Measurements from ENCODE around the gene ZDHHC8.

The ZDHHC8 gene

DNA sequence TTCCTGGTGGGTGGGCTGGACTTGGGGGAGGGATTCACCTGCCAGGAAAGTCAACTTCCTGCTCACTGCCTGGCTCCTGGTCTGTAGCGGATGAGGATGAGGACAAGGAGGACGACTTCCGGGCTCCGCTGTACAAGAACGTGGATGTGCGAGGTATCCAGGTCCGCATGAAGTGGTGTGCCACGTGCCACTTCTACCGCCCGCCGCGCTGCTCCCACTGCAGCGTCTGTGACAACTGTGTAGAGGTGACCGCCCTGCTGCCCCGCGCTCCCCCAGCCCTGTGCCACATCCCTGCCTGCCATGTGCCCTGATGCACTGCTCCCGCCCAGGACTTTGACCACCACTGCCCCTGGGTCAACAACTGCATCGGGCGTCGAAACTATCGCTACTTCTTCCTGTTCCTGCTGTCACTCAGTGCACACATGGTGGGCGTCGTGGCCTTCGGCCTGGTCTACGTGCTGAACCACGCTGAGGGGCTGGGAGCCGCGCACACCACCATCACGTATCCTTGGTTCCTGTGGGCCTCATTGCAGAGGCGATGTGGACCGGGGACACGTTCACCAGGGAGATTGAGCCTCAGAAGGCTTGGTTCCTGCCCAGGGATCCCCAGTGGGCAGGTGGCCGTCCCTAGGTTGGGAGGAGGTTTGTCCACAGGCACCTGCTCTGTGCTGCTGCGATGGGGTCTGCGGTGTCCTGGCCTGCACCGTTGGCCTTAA is 7.9 kb downstream of the ZDHHC8 start:
- POLR2A ChIA-PET = no interaction called here
- no peak for DNase-seq (ENCODE audit: extremely low spot score)
- CTCF ChIA-PET = no interaction called here
- TF ChIP-seq, protein P1, sequence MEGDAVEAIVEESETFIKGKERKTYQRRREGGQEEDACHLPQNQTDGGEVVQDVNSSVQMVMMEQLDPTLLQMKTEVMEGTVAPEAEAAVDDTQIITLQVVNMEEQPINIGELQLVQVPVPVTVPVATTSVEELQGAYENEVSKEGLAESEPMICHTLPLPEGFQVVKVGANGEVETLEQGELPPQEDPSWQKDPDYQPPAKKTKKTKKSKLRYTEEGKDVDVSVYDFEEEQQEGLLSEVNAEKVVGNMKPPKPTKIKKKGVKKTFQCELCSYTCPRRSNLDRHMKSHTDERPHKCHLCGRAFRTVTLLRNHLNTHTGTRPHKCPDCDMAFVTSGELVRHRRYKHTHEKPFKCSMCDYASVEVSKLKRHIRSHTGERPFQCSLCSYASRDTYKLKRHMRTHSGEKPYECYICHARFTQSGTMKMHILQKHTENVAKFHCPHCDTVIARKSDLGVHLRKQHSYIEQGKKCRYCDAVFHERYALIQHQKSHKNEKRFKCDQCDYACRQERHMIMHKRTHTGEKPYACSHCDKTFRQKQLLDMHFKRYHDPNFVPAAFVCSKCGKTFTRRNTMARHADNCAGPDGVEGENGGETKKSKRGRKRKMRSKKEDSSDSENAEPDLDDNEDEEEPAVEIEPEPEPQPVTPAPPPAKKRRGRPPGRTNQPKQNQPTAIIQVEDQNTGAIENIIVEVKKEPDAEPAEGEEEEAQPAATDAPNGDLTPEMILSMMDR (IDR thresholded peaks at IDR 0.05; ENCODE audit: control extremely low read depth, extremely low read depth, low read depth, missing control alignments) = no peak

DNA sequence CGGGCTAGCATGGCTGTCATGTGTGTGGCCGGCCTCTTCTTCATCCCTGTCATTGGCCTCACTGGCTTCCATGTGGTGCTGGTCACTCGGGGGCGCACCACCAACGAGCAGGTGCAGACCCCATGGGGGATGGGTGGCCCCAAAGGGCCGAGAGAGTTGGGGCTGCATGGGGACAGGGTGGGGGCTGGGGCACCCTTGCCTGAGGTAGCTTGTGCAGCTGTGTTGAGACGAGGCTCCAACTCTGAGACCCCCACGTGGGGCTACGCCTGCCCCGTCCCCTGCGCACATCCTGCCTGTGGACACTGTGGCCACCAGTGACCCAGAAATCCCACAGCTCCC is 8.5 kb downstream of the ZDHHC8 start:
- POLR2A ChIA-PET = no interaction called here
- DNase-seq (ENCODE audit: extremely low spot score) = no peak
- CTCF ChIA-PET = no interaction called here

DNA sequence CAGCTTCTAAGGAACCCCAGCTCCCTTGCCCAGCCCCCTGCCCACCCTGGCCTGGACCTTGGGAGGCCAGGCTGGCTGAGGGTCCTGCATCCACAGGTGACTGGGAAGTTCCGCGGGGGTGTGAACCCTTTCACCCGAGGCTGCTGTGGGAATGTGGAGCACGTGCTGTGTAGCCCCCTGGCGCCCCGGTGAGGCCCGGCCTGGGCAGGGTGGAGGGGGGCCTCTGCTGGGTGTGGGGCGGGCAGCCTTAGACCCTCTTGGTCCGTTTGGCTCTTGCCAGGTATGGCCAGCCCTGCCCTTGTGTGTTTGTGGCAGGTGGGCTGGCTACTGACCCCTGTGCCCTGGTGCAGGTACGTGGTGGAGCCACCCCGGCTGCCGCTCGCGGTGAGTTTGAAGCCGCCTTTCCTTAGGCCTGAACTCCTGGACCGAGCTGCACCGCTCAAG is 8.9 kb downstream of the ZDHHC8 start:
- POLR2A ChIA-PET = no interaction called here
- DNase-seq (ENCODE audit: extremely low spot score) = no peak
- TF ChIP-seq, protein P1 (IDR thresholded peaks at IDR 0.05; ENCODE audit: control extremely low read depth, extremely low read depth, low read depth, missing control alignments) = no peak
- CTCF ChIA-PET = no interaction called here

More for the DNA sequence above, 8.5 kb downstream of the ZDHHC8 start:
- TF ChIP-seq, protein P1 (IDR thresholded peaks at IDR 0.05; ENCODE audit: control extremely low read depth, extremely low read depth, low read depth, missing control alignments) = no peak

DNA sequence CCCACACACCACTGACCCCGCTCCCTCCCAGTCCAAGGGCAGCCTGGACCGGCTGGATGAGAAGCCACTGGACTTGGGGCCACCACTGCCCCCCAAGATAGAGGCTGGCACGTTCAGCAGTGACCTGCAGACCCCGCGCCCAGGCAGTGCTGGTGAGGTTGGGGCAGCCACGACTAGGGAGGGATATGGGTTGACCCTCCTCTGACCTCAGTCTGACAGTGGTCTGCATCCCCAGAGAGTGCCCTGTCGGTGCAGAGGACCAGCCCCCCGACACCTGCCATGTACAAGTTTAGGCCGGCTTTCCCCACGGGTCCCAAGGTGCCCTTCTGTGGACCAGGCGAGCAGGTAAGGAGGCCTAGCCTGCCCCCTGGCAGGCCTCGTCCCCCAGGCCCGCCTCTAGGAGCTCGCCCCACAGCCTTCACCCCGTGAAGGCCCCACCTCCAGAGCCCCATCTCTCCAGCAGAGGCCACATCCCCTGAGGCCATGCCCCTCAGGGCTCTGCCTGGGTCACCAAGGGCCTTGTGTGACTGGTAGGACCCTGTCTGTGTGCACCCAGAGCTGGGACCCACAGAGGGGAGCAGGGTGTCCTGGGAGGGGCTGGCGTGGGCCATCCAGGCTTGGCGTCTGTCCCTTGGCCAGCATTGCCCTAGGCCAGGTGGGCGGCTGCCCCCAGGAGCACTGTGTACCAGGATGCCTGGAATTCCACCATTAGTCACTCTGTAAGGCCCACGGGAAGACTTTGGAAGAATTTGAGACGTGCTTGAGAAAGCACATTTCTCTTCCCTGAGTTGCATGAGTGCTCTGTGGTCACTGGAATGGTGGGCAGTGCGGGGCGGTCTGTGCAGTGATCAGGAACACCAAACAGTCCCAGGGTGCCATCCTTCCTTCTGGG is 9.8 kb downstream of the ZDHHC8 start:
- ChIA-PET POLR2A (no interaction called here), CTCF (no interaction called here)
- TF ChIP-seq, protein P1 (IDR thresholded peaks at IDR 0.05; ENCODE audit: control extremely low read depth, extremely low read depth, low read depth, missing control alignments) = no peak
- DNase-seq (ENCODE audit: extremely low spot score) = no peak

DNA sequence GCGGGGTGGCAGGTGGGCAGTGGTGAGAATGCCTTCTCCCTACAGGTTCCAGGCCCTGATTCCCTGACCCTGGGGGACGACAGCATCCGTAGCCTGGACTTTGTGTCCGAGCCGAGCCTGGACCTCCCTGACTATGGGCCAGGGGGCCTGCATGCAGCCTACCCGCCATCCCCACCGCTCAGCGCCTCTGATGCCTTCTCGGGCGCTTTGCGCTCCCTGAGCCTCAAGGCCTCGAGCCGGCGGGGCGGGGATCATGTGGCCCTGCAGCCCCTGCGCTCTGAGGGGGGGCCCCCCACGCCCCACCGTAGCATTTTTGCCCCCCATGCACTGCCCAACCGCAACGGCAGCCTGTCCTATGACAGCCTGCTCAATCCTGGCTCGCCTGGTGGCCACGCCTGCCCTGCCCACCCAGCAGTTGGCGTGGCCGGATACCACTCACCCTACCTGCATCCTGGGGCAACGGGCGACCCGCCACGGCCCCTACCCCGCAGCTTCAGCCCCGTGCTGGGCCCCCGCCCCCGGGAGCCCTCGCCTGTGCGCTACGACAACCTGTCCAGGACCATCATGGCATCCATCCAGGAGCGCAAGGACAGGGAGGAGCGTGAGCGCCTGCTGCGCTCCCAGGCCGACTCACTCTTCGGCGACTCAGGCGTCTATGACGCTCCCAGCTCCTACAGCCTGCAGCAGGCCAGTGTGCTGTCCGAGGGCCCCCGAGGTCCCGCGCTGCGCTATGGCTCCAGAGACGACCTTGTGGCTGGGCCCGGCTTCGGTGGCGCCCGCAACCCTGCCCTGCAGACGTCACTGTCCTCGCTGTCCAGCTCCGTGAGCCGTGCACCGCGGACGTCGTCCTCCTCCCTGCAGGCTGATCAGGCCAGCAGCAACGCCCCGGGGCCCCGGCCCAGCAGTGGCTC is 11.4 kb downstream of the ZDHHC8 start:
- CTCF ChIA-PET = no interaction called here
- TF ChIP-seq, protein P1 (IDR thresholded peaks at IDR 0.05; ENCODE audit: control extremely low read depth, extremely low read depth, low read depth, missing control alignments) = no peak
- no peak for DNase-seq (ENCODE audit: extremely low spot score)
- POLR2A ChIA-PET = no interaction called here
